ENCODE data around the gene MICU2.

The MICU2 gene

DNA sequence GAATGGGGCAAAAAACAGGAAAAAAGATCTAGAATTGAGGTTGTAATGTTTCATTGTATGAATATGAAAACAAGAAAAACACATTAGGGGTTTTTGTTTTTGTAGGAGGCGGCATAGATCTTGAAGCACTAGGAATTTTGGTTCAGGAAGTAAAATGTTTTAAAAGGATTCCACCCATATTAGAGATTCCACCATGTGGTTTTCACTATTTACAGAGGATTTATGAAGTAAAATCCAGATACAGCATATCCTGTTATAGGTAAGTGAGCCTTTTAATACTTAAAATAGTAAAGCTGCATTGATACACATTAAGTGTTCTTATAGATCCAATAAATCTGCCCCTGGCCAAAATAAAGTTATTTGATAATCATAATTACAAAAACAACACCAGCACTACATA is 61.4 kb downstream of the MICU2 start:
- no peak for DNase-seq

DNA sequence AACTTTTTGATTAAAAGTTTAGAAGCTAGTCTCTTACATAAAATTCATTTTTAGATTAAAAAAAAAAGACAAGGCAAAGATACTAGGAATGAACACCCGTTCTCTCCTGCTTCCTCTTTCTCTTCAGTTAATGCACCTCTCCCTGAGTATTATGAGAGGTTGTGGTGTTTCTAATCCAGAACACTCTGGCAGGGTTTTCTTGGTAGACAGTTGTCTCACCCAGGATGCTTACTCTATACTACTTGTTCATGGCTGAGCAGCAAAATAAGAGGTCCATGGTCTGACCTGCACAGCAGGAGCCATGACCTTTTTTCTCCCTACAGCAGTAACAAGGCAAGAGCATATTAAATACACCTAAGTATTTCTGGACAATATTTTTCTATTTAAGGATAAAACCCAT is 62.0 kb downstream of the MICU2 start:
- DNase-seq = no peak

DNA sequence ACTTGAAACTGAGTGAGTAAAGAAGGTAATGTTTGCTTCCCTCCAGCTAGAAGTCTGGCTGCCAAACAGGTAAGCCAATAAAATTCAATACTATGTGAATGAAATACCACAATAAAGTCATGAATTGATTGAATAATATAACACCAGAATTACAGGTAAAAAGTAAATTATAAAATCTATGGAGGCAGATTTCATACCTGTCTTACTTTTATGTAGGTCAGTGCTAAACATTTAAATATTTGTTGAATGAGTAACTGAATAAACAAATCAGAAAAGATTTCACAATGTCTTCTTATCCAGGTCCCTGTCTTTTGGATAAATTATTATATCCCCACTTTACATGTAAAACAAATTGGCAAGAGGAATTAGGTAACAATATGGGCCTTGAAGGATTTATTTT is 62.7 kb downstream of the MICU2 start:
- DNase-seq = no peak

DNA sequence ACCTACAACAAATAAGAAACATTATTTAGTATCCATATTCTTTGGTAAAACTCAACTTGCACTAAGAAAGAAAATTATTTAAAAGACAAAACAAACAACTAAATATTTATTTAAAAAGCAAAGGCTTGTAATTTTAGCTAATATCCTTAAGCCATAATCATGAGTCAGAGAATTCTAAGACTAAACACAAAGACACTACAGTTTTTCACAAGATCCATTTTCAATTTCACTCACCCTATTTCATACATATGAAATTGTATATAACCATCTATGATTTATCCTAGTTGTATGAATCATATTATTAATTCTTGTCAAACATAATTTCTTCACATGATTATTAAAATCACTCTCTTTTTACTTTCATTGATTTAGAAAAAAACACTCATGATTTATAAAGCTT is 64.3 kb downstream of the MICU2 start:
- DNase-seq = no peak

DNA sequence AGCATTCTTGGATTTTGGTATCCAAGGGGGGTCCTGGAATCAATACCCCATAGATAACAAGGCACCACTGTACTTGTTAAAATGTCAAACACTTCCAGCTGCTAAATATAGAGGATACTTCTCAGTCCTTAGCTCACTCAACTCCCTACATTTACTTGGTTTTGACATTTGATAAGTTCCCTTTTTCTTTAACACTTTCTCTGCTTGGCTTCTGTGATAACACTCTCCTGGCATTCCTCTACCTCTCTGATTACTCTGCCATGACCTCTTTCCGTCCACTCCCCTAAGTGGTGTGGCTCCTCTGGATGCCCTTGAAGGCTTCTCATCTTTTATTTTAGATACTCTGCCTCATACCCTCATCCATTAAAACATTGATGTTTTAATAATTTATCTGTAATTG is 65.2 kb downstream of the MICU2 start:
- DNase-seq = no peak

DNA sequence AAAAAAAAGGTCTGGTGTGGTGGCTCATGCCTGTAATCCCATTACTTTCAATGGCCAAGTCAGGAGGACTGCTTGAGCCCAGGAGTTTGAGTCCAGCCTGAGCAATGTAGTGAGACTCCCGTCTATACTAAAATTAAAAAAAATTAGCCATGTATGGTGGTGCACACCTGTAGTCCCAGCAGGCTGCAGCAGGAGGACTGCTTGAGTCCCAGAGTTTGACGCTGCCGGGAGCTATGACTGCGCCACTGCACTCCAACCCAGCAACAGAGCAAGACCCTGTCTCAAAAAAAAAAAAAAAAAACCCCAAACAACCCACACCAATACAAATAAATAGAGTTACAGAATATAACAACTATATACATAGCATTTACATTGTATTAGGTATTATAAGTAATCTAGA is 65.7 kb downstream of the MICU2 start:
- no peak for DNase-seq

DNA sequence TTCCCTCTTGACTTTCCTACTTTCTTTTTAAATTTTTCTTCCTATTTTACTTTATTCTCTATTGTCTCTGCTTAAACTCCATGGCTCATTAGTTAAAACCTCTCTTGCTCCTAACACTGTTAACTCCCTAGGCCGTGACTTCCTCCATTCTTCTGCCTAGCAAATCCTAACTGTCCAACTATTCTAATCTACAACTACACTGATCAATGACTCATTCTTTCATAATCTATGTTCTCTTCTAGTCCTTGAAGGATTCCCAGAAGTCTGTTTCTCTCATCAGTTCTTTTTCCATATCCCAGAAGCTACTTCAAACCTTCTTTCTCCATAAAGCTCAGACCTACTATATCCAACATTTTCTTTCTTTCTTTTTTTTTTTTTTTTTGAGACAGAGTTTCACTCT is 66.9 kb downstream of the MICU2 start:
- no peak for DNase-seq

DNA sequence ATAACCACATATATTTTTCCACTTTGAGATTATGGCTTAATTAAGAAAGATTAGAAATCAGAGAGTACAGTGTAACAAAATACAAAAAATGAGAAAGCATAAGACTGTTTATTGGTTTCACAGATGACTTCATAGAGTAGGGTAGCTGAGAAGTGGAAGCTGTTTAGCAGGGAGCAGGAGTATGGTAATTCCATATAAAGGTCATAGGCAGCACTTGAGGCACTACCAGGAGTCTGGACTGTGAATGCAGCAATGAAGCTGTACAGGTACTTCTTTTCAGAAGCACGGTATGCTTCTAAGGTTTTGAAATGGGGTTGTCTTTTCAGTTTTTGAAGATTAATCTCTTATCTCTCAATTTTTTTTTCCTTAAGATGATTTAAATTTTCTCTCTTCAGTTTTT is 69.2 kb downstream of the MICU2 start:
- DNase-seq = no peak

DNA sequence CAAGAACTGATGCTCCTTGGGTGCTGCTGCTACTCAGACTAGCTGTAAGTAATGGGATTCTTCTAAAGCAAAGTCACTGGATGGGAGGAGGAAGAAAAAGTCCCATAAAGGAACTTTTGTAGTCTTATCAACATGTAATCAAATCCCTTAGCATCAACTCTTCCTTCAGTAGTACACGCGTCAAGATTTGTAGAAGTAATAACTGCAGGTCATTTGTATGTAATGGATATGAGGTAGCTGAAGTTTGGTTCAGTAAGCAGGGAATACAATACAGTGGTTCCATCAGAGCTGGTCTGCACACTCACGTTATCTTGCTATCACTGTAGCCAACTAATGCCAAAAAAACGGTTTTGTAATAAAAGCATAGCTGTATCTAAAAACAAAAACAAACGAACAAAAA is 72.5 kb downstream of the MICU2 start:
- DNase-seq = no peak

DNA sequence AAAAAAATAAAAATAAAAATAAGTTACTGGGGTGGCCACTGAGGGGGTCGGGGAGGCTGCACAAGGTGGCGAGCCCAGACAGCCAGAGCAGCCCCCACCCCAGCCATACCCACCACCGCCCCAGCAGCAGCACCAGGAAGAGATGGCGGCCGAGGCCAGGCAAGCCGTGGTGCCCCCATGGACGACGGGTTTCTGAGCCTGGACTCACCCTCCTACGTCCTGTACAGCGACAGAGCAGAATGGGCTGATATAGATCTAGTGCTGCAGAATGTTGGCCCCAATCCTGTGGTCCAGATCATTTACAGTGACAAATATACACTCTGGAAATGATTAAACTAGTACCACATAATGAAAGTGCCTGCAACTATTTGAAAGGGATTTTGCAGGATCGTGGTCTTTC is 73.3 kb downstream of the MICU2 start:
- no peak for DNase-seq

DNA sequence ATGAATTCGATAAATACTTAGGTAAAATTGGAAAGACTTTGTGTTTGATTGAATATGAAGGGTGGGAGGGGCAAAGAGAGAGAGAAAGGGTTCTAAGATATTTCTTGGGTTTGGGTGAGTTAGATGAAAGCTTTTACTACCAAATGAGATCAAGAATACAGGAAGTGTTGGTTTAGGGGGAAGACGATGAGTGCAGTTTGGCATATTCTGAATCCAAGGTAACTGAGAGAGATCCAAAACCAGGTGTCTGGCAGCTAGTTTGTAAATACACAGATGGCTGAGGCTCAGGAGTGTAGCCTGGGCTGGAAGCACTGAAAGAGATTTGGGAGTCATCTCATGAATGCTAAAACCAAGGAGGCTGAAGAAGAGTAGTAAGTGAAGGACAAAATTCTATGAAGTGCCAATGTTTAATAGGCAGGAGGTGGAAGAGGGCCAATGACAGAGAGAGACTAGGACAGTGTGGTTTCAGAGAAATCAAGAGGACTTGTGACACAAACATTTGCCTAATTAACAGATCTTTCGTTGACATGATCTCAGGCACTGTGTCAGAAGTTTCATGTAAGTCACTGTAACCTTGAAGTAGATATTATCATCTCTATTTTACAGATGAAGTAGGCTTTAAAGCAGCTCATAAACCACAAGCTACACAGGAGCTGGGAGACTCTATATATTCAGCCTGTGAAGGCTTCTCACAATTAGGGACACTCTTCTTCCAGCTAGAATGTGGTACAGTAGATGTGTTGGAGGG is 74.7 kb downstream of the MICU2 start:
- no peak for DNase-seq

DNA sequence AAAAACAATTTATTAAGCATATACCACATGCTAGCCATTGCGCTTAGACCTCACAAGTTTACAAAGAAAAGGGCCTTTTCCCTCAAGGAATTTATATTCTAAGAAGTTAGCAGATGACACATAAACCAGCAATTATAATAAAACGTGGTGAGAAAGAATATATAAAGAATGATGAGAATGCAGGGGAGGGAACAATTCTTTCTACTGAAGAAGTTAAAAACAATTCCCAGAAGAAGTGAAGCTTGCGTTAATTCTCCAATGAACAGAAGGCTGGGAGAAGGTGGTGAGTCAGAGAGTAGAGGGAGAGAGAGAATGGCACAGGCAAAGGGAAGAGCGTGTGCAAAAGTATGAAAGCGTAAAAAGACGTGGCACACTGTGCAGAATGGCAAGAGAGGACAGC is 75.4 kb downstream of the MICU2 start:
- no peak for DNase-seq

DNA sequence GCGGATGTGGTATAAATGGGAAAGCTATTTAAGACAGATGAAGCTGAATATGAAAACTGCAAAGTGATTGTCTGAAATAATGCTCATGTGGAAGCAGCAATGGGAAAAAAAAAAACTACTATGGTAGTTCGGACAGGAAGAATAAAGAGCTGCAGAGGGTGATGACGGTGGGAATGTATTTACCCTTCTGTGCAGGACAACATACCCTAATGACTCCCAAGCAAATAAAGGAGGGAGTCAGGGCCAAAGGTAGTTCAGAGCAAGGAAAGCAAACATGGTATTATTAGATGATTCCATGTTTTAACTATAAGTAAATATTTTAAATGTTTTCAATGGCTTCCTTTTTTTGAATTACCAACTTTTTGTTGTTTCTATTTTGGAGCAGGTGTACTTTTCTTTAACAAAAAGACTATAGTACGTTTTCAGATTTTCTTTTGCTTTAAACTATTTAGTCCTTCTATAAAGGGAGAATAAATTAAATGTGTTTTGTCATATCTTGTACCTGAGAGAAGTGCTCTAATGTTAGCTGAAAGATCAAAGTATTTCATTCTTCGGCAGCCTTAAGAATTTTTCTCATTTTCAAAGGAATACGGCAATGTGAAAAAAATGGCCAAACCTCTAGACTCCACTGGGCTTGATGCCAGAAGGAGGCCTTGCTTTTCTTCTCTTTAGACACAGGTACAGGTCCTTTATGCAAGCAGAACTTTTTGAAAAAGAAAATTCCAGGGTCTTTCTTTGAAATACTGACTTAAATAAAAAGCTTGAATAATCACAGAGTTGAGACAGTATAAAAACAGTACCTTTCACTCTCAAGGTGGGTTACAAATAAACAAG is 77.0 kb downstream of the MICU2 start:
- no peak for DNase-seq

DNA sequence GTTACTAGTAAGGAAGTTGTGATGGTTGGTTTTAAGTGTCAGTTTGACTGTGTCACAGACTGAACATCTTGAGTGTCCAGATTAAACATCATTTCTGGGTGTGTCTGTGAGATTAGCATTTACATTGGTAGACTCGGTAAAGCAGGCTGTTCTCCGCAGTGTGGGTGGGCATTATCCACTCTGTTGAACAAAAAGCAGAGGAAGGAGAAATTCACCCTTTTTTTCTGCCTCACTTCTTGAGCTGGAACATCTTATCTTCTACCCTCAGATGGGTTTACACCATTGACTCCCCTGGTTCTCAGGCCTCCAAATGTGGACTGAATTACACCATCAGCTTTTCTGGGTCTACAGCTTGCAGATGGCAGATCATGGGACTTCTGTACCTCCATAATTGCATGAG is 81.1 kb downstream of the MICU2 start:
- DNase-seq = no peak

DNA sequence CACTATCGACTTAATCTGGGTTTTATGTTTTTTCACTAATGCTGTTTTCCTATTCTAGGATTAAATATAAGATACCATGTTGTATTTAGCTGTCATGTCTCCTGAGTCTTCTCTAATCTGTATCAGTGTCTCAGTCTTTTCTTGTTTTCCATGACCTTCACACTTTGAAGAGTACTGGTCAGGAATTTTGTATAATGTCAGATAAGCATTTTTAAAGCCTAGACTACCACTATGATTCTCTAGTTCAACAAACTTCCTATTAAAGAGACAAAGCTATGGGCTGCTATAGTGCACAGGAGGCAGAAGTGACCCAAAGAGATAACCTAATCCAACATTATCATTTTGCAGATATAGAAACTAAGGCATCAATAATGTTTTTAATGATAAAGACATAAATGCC is 81.8 kb downstream of the MICU2 start:
- no peak for DNase-seq

DNA sequence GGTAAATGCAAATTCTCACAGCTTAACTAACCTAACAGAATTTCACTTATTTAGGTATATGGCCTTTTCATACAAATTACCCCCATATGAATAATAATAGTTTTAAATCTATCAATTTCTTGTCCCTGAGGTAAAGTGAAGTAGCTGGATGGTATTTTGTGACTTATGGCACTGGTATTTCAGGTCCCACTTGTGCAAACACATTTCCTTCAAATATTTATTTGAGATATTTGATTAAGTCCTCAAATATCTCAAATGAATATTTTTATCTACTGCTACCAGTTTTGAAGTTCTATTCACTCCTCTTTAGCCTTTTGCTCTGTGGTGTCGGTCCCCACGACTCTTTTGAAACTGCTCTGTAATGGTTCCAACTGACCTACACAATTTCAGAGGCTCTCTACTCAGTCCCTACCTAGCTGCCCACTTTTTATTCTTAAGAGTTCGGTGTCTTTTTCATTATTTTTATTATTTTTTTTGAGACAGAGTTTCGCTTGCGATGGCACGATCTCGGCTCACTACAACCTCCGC is 85.3 kb downstream of the MICU2 start:
- DNase-seq = no peak

DNA sequence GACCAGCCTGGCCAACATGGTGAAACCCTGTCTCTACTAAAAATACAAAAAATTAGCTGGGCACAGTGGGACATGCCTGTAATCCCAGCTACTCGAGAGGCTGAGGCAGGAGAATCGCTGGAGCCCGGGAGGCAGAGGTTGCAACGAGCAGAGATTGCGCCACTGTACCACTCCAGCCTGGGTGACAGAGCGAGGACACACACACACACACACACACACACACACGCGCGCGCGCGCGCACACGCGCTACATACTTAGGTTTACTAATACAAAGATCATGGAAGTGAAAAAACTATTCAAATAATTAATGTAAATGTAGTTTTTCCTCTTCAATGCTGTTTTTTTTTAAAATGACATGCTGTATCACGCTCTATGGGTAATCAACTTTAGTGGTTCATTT is 86.4 kb downstream of the MICU2 start:
- no peak for DNase-seq

DNA sequence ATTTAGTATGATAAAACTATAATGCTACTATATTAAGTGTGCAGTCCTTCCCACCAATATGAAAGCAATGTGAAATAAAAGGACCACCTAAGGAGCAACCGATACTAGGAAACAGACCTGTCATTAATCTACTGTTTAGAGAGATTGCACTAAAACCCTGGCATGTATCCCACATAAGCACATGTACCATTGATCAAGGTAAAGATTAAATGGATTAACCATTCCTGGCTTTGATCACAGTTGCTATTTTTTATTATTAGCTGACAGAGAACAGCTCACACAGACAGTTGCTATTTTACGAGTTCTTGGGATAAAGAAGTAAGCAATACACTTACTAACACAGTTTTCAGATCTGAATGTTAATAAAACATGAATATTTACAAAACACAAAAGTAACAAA is 87.2 kb downstream of the MICU2 start:
- DNase-seq = no peak

DNA sequence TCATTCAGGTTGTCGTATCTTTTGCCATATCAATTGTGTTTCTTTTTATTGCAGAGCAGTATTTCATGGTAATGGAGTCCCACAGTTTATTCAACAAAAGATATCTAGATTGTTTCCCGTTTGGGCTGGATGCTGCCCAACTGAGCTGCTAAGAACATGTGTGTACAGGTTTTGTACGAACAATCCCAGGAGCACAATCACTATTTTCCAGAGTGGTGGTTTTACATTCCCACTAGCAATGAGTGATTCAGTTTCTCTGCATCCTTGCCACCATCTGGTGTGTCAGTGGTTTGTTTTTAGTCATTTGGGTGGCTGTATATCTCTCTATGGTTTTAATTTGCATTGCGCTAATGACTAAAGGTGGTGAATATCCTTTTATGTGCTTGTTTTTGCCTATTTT is 92.1 kb downstream of the MICU2 start:
- no peak for DNase-seq

DNA sequence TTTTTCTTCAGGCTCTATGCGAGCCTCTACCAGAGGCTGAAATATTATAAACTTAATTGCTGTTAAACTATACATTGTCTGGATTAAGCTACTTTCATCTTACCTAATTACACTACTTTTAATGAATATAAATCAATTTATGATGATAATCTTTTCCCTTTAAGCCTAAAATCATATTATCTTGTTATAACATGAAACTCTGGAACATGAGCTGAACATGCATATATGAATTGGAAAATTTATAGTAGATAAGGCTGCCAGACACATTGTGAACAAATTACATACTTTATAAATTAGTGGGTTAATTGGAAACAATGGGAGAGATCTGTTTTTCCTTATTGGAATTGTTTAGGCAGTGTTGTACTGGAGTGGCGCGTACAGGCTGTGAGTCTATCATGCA is 99.6 kb downstream of the MICU2 start:
- no peak for DNase-seq

DNA sequence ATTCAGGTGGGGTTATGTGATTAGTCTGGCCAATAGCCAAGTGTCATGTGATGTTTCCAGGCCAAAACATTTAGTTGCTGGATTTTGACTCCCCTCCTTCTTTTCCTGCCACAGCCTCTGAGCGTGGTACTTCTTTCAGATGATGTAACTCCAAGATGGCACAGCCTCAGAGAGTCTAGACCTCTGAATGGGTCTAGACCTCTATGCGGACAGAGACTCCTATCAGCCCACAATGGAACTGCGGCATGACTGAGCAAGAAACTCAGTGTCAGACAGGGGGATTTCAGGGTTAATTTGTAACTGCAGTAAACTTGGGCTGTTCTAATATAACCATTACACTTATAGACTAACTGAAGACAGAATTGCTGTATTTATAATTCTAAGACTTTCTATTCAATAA is 102.3 kb downstream of the MICU2 start:
- no peak for DNase-seq

DNA sequence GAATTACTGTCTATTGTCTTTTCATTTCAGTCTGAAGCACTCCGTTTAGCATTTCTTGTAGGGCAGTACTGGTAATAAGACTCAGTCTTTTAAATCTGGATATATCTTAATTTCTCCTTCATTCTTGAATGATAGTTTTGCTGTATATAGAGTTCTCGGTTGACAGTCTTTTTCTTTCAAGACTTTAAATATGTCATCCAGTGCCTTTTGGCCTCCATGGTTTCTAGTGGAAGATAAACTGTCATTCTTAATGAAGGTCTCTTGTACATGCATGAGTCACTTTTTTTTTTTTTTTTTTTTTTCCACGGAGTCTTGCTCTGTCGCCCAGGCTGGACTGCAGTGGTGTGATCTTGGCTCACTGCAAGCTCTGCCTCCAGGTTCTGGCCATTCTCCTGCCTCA is 117.6 kb downstream of the MICU2 start:
- no peak for DNase-seq

DNA sequence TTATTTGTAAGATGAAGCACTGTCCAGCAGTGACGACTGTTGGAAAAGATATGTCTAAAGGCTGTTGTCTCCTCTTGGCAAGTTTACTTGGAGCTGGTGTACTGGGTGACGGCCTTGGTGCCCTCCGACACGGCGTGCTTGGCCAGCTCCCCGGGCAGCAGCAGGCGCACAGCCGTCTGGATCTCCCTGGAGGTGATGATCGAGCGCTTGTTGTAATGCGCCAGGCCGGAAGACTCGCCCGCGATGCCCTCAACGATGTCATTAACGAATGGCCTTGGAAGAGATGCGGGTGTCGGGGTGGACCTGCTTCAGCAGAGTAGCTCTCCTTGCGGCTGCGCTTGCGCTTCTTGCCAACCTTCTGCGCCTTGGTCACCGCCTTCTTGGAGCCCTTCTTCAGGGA is 120.2 kb downstream of the MICU2 start:
- DNase-seq = no peak

DNA sequence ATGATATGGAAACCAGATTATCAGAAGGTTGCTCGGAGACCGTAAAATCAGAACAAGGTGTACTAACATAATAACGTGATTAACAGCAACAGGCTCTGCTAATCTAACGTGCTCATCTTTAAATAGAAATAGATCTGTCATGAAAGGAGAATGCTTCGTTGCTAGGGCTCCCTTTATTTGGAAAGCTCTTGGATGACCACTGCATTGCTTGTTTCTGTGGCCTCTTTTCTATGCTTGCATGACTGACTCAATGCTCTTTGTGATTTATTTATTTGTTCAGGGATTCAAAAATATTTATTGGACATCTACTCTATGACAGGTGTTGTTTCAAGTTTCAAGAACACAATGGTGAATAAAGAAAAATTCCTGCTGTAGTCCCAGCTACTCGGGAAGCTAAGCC is 122.6 kb downstream of the MICU2 start:
- DNase-seq = no peak

All from effector CD8-positive, alpha-beta T cell (primary cell).